Mesendoderm (in vitro differentiated cells): ENCODE results near the gene GJB1.
A peak's percentile ranks its signal among the peaks of the same experiment; 100 is the strongest.

ENCODE experiments used
- DNase-seq: peaks from one replicate; pipeline ENCODE4 v3.0.0; 2013
- H2AK5ac ChIP-seq: 2 replicates; pipeline ENCODE4 v1.6.1; 2013; ENCODE audit warnings: low read length, inconsistent platforms
- H2BK120ac ChIP-seq: 2 replicates; pipeline ENCODE4 v1.6.1; 2013; ENCODE audit warnings: low read depth, mild to moderate bottlenecking, low read length, moderate library complexity, mixed read lengths
- H2BK15ac ChIP-seq: replicated peaks from 2 replicates; pipeline ENCODE4 v1.6.1; 2013; ENCODE audit warnings: low read depth, mild to moderate bottlenecking, moderate library complexity
- H2BK5ac ChIP-seq: 2 replicates; pipeline ENCODE4 v1.6.1; 2013; ENCODE audit warnings: low read length, inconsistent platforms
- H3K18ac ChIP-seq: 2 replicates; pipeline ENCODE4 v1.6.1; 2013; ENCODE audit warnings: mild to moderate bottlenecking, low read length, mixed read lengths
- H3K23ac ChIP-seq: one replicate; pipeline ENCODE4 v1.6.1; 2013; ENCODE audit warnings: low read length
- H3K27ac ChIP-seq: 2 replicates; pipeline ENCODE4 v1.5.1; 2013; ENCODE audit warnings: low read depth, mild to moderate bottlenecking, inconsistent platforms, low read length, moderate library complexity
- H3K27me3 ChIP-seq: 2 replicates; pipeline ENCODE4 v1.6.1; 2013; ENCODE audit warnings: low read length, control low read depth, mild to moderate bottlenecking, inconsistent platforms; ENCODE audit not compliant: insufficient read depth, poor library complexity
- H3K36me3 ChIP-seq: 2 replicates; pipeline ENCODE4 v1.6.1; 2013; ENCODE audit warnings: low read length, inconsistent platforms; ENCODE audit not compliant: control insufficient read depth, insufficient read depth
- H3K4ac ChIP-seq: one replicate; pipeline ENCODE4 v1.6.1; 2013; ENCODE audit warnings: low read depth, mild to moderate bottlenecking, low read length, moderate library complexity
- H3K4me1 ChIP-seq: 2 replicates; pipeline ENCODE4 v1.6.1; 2013; ENCODE audit warnings: low read depth, low read length, inconsistent platforms; ENCODE audit not compliant: control insufficient read depth
- H3K4me2 ChIP-seq: 2 replicates; pipeline ENCODE4 v1.6.1; 2013; ENCODE audit warnings: low read length
- H3K4me3 ChIP-seq: 2 replicates; pipeline ENCODE4 v1.5.1; 2013; ENCODE audit warnings: mild to moderate bottlenecking, low read length
- H3K56ac ChIP-seq: one replicate; pipeline ENCODE4 v1.6.1; 2013; ENCODE audit warnings: low read length
- H3K79me1 ChIP-seq: 2 replicates; pipeline ENCODE4 v1.6.1; 2013; ENCODE audit warnings: low read length, inconsistent platforms
- H3K79me2 ChIP-seq: 2 replicates; pipeline ENCODE4 v1.6.1; 2013; ENCODE audit warnings: mild to moderate bottlenecking, low read length; ENCODE audit not compliant: control insufficient read depth, insufficient read depth
- H3K9ac ChIP-seq: 2 replicates; pipeline ENCODE4 v1.6.1; 2013; ENCODE audit warnings: low read length, inconsistent platforms
- H4K5ac ChIP-seq: one replicate; pipeline ENCODE4 v1.6.1; 2013; ENCODE audit warnings: low read length
- H4K8ac ChIP-seq: one replicate; pipeline ENCODE4 v1.6.1; 2013; ENCODE audit warnings: low read depth, mild to moderate bottlenecking, control low read depth, low read length, moderate library complexity
- WGBS: extraction: QIAGEN DNeasy Blood & Tissue Kit; methylation state at CpG from one replicate; pipeline ENCODE4 v1.1.7; 2013; ENCODE audit warnings: low lambda C conversion rate, missing lambda C conversion rate; ENCODE audit not compliant: insufficient coverage; ENCODE audit errors: extremely low coverage; 5-methylcytosine and 5-hydroxymethylcytosine counted together

Gene GJB1

DNA sequence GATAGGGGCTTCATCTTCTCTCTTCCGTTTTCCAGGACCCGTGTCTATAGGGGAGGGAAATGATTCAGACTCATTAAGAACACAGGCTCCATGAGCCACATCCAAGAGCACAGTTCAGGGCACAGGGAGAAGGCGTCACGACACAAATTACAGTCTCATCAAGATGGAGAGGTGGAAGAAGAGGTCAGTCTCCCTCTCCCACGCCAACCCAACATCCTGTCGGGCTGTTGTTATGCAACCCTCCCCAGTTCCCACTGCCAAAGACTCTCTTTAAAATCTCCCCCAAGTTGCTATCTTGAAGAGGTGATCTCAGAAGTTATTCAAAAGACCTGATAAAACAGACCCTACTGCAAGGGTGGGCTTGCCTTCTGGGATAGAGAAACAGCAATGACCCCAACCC is 18.3 kb downstream of the GJB1 start:
- no peak overlapping the region for H3K23ac ChIP-seq
- H3K27me3 ChIP-seq: no peaks in the 10 kb centered on the region
- no peak overlapping the region for H3K27ac ChIP-seq
- H3K36me3 ChIP-seq: peaks cover 4% of the 10 kb centered on the region
- H4K5ac ChIP-seq: no peak overlapping the region
- DNase-seq: no peak
- no peak overlapping the region for H2BK120ac ChIP-seq
- no peak overlapping the region for H2AK5ac ChIP-seq
- no peak overlapping the region for H2BK5ac ChIP-seq
- H3K56ac ChIP-seq: no peak overlapping the region
- H2BK15ac ChIP-seq: no peak overlapping the region
- no peaks in the 10 kb centered on the region for H3K4me1 ChIP-seq
- H3K9ac ChIP-seq: no peak overlapping the region
- H3K79me2 ChIP-seq: no peaks in the 10 kb centered on the region
- no peak overlapping the region for H3K4ac ChIP-seq
- H3K18ac ChIP-seq: no peak overlapping the region
- no CpG with 5 or more reads among the region's 6 CpGs for WGBS
- no peaks in the 10 kb centered on the region for H3K79me1 ChIP-seq
- no peak overlapping the region for H4K8ac ChIP-seq
- H3K4me2 ChIP-seq: no peak overlapping the region
- no peak overlapping the region for H3K4me3 ChIP-seq

DNA sequence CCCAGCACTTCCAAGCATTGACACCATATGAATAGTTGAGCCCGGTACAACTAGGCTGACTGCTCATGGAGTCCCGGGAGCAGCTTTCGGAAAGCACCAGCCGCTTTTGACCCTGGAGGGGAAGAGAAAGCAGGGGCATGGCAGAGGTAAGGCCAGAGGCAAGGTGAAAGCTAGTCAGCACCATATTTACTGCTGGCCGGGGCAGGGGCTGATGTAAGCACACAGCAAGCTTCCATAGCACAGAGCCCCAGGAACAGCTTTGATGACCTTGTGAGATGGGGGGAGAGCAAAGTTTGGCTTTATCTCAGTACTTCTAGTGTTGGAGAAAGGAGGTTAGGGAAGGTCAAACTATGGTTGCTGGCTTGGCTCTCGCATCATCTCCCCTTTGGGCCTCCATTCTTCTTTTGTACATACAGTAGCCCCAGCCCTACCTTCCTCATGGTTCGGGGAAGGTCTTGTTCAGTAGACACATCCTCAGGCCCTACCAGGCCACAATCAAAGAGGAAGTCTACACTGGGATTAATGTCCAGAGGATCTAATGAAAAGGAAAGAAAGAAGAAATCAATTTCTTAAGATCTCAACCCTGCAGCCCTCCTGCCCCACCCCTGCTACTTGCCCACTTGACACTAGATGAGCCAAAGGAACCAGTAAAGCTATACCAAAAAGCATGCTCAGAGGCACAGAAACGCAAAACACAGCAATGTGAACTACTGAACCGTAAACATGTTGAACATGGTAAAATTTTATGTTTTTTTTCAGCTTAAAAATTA is 21.5 kb downstream of the GJB1 start:
- Histone ChIP-seq H3K4me1 (no peaks in the 10 kb centered on the region), H2BK5ac (no peak overlapping the region), H3K18ac (no peak overlapping the region), H3K79me1 (no peaks in the 10 kb centered on the region), H3K79me2 (no peaks in the 10 kb centered on the region), H3K4ac (no peak overlapping the region), H3K56ac (no peak overlapping the region), H3K23ac (no peak overlapping the region), H3K27ac (no peak overlapping the region), H2BK15ac (no peak overlapping the region), H3K36me3 (peaks cover 8% of the 10 kb centered on the region), H3K4me2 (no peak overlapping the region), H3K27me3 (no peaks in the 10 kb centered on the region), H2BK120ac (no peak overlapping the region), H3K9ac (no peak overlapping the region), H2AK5ac (no peak overlapping the region), H3K4me3 (no peak overlapping the region), H4K5ac (no peak overlapping the region), H4K8ac (no peak overlapping the region)
- no peak for DNase-seq
- WGBS: no CpG with 5 or more reads among the region's 9 CpGs

DNA sequence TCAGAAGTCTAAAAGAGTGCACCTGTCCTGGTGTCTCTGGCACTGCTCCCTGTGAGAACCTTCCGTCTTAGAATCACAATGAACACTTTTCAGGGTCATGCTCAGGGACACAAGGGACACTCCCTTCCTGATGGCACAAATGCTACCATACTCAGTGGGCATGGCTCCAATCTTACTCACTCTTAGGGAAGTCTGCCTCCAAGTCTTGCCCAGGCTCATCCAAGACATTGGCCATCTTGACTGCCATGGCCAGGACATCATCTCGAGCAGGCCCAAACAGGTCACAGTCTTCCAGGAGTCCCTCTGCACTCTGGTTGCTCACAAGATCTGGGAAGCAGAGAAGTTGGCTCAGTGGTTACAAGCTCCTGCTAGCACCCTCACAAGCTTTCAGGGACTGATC is 22.1 kb downstream of the GJB1 start:
- Histone ChIP-seq H2BK120ac (no peak overlapping the region), H3K79me2 (no peaks in the 10 kb centered on the region), H3K36me3 (peaks cover 8% of the 10 kb centered on the region), H4K8ac (no peak overlapping the region), H3K9ac (no peak overlapping the region), H3K4me1 (no peaks in the 10 kb centered on the region), H3K27me3 (no peaks in the 10 kb centered on the region), H3K23ac (no peak overlapping the region), H2AK5ac (no peak overlapping the region), H3K27ac (no peak overlapping the region), H4K5ac (no peak overlapping the region), H2BK15ac (no peak overlapping the region), H3K79me1 (no peaks in the 10 kb centered on the region), H2BK5ac (no peak overlapping the region), H3K18ac (no peak overlapping the region), H3K56ac (no peak overlapping the region), H3K4me2 (no peak overlapping the region), H3K4ac (no peak overlapping the region), H3K4me3 (no peak overlapping the region)
- DNase-seq: no peak
- no CpG with 5 or more reads among the region's 2 CpGs for WGBS

DNA sequence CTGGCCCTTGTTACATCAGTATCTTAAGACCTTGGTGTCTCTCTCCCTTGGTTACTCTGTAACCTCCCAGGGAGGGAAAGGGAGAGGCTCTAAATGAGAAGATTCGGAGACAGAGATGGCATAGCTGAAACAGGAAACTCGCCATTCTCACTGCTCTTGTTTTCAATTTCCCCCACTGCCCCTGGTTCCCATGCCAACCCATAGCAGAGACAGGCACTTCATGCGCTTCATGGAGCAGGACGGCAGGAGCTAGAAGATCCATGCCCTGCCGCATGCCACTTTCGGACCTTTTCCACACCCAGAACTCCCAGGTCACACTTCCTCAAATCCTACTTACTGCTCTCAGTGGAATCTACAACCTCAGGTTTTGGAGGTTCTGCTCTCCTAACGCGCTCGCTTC is 27.8 kb downstream of the GJB1 start:
- no peak overlapping the region for H2BK120ac ChIP-seq
- no peak for DNase-seq
- H3K18ac ChIP-seq: no peak overlapping the region
- peaks cover 1% of the 10 kb centered on the region for H3K79me1 ChIP-seq
- H3K23ac ChIP-seq: no peak overlapping the region
- peak overlapping the region; percentile 7 for H3K56ac ChIP-seq
- no CpG with 5 or more reads among the region's 9 CpGs for WGBS
- peaks cover 4% of the 10 kb centered on the region for H3K36me3 ChIP-seq
- no peak overlapping the region for H2AK5ac ChIP-seq
- peaks cover 16% of the 10 kb centered on the region for H3K79me2 ChIP-seq
- no peak overlapping the region for H3K4ac ChIP-seq
- H4K5ac ChIP-seq: no peak overlapping the region
- H4K8ac ChIP-seq: no peak overlapping the region
- H3K27me3 ChIP-seq: no peaks in the 10 kb centered on the region
- no peak overlapping the region for H3K27ac ChIP-seq
- H2BK15ac ChIP-seq: no peak overlapping the region
- peak overlapping the region; percentile 73 for H3K9ac ChIP-seq
- no peak overlapping the region for H3K4me2 ChIP-seq
- no peak overlapping the region for H2BK5ac ChIP-seq
- no peaks in the 10 kb centered on the region for H3K4me1 ChIP-seq
- no peak overlapping the region for H3K4me3 ChIP-seq

DNA sequence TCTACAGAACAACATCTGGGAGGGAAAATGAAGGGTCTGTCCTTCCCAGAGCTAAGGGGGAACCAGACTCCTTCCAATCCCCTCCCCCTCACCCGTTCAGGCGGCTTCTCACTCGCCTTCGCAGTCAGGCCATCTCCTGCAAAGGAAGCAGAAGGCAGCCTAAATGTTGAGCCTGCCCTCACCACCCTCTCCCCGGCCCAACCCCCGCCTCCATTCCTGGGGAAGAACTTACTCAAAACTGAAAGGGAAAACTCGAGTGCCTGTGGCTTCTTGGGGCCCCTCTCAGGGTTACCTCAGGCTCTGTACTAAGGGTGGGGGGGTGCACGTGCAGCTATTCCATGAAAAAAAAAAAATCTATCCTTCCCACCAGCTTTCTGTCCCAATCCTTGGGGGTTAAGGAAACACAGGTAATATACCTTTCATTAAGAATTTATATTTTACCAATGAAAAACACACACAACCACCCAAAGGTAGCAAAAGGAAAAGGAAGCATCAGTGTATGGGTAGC is 28.5 kb downstream of the GJB1 start:
- Histone ChIP-seq H3K9ac (peak overlapping the region; percentile 73), H4K5ac (no peak overlapping the region), H3K4me2 (peak overlapping the region; percentile 9), H3K27ac (no peak overlapping the region), H3K18ac (no peak overlapping the region), H2BK120ac (no peak overlapping the region), H3K4ac (no peak overlapping the region), H2BK5ac (no peak overlapping the region), H3K56ac (peak overlapping the region; percentile 34), H3K79me2 (peaks cover 16% of the 10 kb centered on the region), H2AK5ac (no peak overlapping the region), H4K8ac (no peak overlapping the region), H3K4me1 (no peaks in the 10 kb centered on the region), H2BK15ac (no peak overlapping the region), H3K27me3 (no peaks in the 10 kb centered on the region), H3K36me3 (peaks cover 4% of the 10 kb centered on the region), H3K23ac (no peak overlapping the region), H3K79me1 (peaks cover 1% of the 10 kb centered on the region), H3K4me3 (no peak overlapping the region)
- peak; percentile 24 for DNase-seq
- no CpG with 5 or more reads among the region's 8 CpGs for WGBS

DNA sequence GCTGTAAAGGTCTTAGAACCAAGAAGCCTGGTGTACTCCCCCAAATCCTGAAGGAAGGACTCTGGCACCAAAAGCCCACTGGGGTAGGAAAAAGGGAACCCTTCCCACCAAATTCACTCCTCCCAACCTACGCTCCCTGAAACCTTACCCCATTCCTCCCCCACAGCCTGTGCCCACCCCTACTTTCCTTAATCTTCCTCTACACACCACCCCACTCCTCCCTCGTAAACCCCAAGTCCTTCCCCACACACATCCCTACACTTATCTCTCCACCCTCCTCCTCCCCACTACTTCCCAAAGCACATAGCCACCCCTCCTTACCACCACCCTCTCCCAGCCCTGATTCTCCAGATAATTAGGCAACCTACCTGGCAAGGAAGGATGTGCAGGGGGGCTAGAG is 29.2 kb downstream of the GJB1 start:
- H3K36me3 ChIP-seq: peaks cover 4% of the 10 kb centered on the region

More for the DNA sequence above, 29.2 kb downstream of the GJB1 start:
- Histone ChIP-seq H3K4ac (no peak overlapping the region), H2BK15ac (no peak overlapping the region), H3K79me2 (peaks cover 16% of the 10 kb centered on the region), H3K79me1 (peaks cover 1% of the 10 kb centered on the region), H4K5ac (no peak overlapping the region), H3K27me3 (no peaks in the 10 kb centered on the region), H2AK5ac (no peak overlapping the region), H3K4me1 (no peaks in the 10 kb centered on the region), H3K23ac (no peak overlapping the region), H3K4me3 (peak overlapping the region; percentile 3), H4K8ac (no peak overlapping the region), H3K27ac (no peak overlapping the region), H3K56ac (peak overlapping the region; percentile 68), H3K18ac (no peak overlapping the region), H3K4me2 (peak overlapping the region; percentile 9), H2BK5ac (no peak overlapping the region), H3K9ac (peak overlapping the region; percentile 73), H2BK120ac (no peak overlapping the region)
- WGBS: 100% methylated on average over 1 of the region's 2 CpGs
- DNase-seq: no peak
